Measurements from ENCODE around the gene CACNA1H.

Gene CACNA1H

DNA sequence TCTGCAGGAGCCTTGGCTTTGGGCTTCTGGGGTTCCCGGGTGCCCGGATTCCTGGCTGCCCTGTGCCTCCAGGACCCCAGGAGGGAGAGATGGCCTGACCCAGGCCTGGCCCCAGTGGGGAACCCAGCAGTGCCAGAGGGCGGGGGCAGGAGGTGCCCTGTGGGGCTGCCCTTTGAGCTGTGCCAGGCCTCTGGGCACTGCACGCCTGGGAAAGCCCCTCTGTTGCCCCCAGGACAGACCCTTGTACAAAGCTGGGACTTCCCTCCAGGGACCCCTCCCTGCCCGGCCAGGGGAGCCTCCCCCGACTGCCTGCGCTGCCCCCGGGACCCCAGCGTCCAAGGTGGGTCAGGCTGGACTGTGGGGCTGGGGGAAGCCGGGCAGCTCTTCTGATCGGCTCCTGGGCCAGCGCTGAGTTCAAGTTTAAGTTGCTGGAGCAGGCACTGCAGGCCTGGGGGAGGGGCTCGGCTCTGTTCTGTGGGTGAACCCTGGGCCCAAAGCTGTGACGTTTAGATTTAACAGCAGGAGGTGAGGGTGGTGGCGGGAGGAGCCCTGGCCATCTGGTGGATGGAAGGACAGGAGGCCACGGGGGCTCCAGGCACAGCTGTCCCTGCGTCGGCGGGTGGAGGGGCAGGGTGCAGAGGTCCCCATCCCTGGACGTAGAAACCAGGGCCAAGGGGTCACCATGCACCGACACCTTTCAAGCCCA, 29.2 kb upstream of the CACNA1H start:
- DNase-seq = no peak

DNA sequence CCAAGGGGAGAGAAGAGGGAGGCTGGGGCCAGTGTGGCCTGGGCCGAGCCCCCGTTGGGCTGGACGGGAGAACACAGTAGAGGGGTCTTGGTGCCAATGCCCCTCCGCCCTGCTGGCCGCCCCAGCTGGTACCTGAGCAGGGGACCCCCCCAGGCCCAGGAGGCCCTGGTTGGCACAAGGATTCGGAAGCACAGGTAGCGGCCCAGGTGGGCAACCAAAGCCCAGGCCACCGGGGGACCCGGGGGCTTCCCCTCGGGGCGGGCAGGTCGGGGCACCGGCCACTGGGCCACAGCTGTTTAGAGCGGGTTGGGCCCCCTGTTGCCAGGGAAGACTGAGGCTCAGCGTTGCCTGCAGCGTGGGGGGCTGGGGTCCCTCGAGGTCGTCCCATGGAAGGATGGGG, 28.6 kb upstream of the CACNA1H start:
- DNase-seq = no peak

DNA sequence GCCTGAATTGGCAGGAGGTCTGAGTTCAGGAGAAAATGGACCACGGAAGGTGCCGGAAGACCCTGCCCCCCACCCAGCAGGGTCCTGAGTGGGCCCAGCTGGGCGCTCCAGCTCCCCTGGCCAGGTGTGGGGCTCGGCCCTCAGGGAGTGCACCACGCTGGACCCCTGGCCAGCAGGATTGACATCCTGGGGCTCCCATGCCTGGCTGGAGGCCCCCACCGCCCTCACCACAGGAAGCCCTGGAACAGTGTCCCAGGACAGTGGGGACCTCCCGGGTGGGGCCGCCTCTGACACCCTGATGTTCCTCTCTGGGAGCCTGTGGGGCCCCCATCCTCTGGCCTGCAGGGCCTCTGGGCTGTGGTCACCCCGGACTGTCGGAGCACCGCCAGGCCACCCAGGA, 28.1 kb upstream of the CACNA1H start:
- DNase-seq = no peak

DNA sequence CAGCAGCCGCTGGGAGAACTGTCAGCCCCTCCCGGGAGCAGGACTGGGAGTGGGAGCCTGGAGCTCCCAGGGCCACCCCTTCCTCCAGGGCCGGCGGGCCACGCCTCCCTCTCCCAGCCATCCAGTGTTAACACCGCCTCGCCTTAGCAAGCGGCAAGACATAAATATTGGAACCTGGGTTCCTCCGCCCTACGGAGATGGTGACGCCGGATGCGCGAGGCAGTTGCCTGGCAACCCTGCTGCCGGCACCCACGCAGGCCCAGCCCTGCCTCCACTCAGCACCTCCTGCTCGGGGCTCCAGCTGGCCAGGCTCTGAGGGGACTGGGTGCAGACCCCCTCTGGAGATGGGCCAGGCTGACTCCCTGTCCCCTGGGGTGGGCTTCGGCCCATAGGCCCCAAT, 27.4 kb upstream of the CACNA1H start:
- DNase-seq = peak; percentile 30

DNA sequence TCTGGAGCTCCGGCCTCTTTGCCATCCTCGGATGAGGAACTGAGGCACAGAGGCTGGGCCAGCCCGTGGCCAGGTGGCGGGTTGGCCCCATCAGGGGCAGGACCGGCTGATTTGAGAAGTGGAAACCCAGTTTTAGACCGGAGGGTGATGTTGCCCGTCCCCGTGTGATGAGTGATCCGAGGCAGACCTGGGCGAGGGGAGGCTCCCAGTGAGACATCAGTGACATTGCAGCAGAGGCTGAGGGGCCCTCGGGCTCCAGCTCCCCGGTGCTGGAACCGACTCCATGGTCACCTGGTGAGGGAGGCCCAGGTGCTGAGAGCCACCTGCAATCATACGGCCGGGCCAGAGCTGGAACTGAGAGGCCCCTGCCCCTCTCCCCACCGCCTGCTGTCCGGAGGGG, 26.9 kb upstream of the CACNA1H start:
- no peak for DNase-seq

DNA sequence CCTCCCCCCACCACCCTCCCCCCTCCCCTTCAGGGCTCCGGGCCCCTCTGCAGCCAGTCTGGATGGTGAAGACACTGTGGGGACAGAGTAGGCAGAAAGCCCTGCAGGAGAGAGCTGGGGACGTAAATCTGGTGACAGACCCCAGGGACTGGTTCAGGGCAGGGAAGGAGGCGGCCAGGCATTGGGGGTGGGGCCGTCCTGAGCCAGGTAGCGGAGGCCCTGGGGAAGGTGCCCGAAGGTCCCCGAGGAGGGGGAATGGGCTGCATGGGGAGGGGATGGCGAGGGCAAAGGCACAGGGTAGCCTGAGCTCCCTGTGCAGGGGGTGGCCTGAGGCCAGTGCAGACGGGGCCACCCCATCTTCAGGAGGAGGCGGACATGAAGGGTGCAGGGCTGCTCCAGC, 26.3 kb upstream of the CACNA1H start:
- DNase-seq = no peak

DNA sequence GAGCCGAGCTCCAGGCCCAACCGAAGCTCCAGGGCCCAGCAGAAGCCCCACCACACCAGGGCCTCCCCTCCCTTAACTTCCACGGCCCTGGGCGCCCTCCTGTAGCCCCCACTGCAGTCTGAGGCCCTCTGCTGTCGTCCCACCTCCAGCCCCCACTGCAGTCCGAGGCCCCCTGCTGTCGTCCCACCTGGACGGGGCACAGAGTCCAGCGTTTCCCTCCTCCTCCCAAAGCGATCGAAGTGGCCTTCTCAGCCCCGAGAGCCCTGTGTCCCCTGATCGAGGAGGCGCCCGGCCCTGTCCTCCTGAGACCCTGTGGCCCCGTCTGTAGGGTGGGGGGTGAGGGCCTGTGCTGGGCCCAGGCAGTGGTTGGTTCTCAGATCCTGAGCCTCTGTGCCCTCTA, 25.8 kb upstream of the CACNA1H start:
- DNase-seq = no peak

DNA sequence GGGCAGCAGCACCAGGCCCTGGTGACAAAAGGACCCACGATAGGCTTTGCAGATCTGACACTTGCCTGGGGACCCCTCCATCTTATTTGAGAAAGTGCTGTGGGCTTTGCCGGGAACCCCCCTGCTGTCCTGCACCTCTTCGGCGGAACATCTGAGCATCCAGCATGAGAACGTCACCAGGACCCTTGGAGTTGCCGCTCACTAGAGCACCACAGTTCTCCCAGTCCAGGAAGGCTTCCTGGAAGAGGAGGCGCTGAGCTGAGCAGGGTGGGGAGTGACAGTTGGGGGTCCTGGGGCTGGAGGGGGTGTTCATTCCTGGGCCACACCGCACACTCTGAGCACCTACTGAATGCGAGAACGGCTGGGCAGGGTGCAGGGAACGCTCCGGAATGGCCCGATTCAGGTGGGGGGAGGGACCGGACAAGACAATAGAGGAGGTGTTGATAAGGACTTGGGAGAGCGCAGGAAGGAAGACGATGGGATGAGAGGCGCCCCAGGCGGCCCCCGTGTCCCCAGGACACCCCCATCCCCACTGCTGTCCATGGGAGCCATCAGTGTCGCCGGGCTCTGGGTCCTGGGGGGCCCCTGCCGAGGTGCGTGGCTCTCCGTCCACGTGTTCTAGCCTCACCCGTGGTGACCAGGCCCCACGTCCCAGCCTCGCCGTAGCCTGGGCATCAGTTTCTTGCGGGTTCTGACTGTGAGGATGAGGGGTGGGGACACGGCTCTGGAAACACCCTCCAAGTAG, 24.8 kb upstream of the CACNA1H start:
- no peak for DNase-seq

DNA sequence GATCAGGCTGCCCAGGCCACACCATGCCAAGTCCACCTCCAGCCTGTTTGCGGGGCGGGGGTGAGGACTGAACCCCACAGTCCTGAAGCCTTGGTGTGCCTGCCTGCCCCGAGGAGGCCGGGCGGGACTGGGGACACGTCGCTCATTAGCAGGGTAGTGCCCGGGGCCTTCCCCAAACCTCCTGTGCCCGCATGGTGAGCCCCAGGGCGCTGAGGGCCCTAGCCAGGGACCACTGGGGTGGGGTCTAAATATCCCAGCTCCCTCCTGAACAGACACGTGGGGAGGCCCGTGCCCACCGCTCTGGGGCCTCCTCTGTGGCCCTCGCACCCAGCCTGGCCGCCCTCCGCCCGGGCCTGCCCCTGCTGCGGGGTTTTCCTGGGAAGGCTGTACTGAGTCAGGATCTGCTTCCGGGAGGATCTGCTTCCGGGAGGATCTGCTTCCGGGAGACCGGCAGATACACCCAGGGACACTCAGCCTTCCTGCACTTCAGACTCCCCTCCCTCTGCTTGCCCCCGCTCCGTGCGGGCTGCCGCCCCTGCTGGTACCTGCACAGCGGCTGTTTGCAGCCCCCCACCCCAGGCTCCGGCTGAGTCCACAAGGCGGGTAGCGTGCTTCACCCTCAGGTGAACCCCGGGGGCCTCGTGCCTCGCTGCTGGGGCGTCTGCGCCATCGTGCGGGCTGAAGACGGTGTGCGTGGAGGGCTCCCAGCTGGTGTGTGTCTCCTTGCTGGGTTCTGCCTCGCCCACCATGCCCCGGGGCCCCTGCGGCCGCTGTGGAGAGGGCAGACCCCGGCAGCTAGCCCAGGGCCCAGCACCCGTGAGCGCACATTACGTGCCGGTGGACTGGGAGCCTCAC, 23.6 kb upstream of the CACNA1H start:
- no peak for DNase-seq

DNA sequence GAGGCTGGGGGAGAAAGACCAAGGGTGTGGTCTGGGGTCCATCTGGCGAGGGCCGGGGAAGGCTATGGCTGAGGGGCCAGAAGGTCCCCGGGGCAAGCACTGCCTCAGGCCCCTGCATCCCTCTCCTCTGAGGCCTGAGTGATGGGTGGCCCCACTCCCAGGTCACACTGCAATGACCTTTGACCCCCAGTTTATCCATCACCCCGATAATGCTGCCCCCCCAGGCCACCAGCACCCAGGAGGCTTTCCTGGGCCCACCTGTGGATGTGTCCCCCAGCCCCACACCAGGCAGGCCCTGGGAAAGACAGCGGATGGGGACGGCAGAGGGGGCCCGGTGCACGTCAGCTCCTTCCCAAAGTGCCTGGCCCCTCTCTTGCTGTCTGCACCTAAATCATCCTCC, 22.5 kb upstream of the CACNA1H start:
- DNase-seq = no peak

DNA sequence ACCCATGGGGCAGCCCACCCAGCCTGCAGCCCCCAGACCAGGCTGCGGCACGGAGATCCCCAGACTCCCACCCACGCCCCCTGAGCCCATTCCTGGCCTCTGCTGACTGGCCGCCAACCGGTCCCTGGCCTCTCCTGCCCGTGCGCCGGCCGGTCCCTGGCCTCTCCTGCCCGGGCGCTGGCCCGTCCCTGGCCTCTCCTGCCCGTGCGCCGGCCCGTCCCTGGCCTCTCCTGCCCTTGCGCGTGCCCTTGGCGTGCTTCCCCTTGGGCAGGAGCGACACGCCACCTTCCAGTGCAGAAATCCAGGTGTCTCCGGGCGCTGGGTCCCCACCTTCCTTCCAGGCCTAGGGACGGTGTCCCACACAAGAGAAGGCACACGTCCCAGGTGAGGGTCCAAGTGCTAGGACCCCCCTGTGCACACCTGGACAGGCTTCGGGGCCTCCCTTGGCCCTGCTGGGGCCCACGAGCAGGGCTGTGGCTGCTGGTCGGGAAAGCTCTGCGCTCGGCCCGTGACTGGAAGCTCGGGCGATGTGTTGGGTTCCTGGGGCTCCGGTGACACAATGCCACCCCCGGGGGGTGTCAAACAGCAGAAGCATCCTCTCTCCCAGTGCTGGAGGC, 21.4 kb upstream of the CACNA1H start:
- DNase-seq = no peak

DNA sequence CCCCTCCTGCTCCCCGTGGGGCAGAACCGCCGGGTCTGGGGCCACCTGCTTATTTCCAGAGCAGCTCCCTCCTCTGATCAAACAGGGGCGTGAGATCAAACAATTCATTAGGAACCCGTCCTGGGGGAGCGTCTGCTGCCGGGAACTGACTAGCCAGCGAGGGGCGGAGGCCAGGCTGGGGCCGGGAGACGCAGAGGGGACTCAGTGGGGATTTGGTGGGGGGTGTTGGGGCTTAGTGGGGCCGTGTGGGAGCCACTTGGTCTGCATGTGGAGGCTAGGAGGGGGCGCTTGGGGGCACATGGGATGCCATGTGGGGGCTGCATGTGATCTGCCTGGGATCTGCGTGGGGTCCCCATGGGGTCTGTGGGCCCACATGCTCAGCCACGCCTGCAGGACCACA, 20.5 kb upstream of the CACNA1H start:
- no peak for DNase-seq

DNA sequence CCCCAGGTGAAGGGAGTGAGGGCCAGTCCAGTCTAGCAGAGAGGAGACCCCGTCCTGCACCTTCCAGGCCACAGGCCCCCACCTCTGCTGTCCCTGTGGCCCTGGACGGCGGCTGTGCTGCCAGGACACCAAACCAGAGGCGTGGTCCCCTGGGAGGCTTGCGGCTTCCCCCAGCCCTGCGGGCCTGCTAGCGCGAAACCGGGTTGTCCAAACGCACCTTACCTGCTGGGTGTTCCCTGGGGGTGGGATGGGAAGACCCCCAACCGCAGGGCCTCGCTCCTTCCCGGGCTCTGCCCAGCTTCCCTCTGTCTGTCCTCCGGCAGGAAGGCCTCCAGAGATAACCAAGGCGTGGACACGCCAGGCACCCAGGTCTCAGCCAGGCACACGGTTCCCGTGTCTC, 19.6 kb upstream of the CACNA1H start:
- no peak for DNase-seq

DNA sequence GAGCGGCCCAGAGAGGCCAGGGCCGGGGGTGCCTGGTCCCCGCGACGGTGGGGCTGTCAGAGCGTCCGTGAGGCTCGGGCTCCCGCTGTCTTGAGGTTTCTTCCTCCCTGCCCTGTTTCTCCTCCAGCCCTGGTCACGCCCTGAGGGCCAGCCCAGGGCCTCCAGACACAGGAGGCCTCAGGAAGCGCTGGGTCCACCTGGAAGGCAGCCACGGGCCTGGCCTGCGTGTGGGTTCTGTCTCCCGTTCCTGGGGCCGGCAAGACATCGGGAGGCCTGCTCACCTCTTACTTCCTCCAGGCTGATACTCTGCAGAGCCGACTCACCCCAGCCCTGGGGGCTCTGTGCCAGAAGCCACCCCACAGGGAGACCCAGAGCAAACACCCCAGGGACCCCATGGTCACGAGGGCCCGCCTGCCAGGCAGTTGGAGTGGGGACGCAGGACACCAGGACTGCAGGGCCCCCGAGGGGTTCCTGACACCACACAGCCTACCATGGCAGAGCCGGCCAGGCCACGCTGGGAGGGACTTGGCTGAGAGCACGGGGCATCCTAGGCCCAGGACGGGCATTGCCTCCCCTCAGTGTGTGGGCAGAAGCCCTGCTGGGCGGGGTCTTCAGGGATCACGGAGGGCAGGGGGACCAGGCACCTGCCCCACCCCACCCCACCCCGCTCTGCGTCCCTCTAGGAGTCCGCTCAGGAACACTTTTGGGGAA, 18.9 kb upstream of the CACNA1H start:
- DNase-seq = no peak

DNA sequence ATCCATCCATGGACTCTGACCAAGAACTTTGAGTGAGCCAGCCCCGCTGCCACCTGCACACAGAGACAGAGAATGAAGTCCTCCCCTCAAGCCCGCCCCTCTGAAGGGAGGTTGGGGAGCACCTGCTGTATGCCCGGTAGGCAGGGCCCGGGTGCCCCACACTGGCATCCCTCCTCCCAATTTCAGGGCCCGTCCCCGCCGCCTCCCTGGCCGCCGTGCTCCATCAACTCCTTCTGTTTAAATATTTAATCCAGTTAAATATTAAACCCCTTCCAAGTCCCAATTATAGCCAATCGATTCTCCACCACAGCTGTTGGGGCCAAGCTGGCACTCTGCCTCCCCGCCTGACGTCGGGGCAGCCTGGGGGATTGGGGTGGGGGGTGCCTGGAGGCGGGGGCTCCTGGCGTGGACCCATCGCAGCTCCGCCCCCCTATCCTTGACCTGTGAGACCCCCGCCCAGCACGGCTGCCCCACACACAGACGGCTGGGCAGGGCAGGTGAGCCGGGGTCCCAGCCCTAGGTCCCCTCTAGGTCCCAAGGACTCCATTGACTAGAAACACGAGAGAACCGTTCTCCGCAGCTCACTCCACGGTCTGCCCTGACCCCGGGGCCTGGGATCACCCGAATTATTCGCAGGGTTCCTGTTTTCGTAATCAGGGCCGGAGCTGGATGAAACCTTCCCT, 18.0 kb upstream of the CACNA1H start:
- no peak for DNase-seq

DNA sequence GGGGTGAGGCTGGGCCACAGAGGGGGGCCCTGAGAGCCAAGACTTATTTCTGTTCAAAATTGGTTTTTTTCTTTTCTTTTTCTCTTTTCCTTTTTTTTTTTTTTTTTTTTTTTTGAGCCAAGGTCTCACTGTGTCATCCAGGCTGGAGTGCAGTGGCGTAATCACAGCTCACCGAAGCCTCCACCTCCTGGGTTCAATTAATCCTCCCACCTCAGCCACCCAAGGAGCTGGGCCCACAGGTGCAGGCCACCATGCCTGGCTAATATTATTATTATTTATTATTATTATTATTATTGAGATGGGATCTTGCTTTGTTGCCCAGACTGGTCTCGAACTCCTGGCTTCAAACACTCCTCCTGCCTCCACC, 17.5 kb upstream of the CACNA1H start:
- DNase-seq = no peak

DNA sequence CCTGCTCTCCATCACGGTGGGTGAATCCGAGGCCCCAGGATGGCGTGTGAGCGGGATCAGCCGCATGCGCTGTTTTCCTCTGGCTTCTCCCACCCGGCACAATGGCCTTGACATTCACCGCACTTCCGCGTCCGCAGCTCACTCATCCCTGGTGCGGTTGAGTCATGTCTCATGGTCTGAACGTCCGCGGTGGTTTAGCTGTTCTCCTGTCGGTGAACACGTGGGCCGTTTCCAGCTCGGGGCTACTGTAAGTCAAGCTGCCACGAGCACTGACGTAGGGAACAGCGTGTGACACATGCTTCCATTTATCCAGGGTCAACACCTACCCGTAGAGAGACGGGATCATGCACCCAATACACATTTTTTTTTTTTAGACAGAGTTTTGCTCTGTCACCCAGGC, 15.3 kb upstream of the CACNA1H start:
- no peak for DNase-seq

DNA sequence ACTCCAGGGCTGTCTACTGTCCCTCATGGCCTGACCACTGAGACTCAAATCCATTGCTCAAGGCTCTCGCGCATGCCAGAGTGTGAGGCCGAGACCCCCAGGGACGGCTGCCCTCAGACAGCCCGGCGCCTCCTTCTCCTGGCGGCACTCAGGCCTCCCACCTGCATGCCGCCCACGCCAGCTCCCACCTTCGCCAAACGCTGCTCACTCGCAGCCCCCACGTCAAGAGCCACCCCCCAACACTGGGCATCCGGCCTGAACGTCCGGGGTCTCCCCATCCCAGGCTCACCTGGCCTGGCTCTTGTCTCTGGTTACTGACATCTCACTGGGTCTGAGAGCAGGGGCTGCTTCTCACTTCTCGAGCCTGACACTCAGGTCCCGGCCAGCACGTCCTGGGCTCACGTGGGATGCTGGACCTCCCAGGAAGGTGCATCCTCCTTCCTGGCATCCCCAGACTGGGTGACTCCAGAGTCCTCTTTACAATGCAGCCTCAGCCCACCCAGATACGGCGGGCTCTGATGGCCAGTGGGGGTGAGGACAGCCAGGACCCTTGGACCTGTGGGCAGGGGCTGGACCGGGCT, 12.2 kb upstream of the CACNA1H start:
- DNase-seq = no peak

DNA sequence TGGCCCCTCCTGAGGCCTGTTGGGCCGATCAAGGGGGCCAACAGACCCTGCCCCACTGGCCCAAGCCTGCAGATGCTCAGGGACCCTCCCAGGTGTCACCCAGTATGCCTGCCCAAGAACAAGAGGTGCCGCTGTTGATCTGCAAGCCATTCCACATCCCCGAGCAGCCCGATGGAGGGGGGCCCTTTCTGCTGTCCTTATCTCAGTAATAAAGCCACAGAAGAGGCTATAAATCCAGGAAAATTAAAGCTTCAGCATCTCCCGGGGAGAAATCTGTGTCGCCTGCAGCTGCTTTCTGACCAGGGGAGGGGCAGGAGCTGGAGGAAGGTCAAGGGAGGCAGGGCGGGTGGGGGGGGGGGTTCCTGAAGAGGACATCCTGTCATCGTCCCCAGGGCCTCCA, 11.7 kb upstream of the CACNA1H start:
- no peak for DNase-seq

DNA sequence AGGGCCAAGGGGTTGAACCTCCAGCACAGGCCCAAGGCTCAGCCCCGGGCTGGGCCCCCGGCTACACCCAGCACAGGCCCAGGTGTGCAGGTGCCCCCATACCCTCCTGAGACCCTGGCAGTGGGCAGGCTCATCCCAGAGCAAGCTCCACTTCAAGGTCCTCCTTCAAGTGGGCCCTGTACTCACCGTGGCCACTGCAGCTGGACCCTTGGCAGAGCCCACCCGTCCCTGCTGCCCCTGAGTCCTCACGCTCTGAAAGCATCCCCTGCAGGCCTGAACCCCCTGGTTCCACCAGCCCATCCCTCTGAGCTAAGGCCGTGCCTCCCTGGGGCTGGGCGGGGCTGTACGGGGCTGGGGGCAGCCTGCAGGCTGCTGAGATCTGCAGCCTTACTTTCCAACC, 11.2 kb upstream of the CACNA1H start:
- no peak for DNase-seq

DNA sequence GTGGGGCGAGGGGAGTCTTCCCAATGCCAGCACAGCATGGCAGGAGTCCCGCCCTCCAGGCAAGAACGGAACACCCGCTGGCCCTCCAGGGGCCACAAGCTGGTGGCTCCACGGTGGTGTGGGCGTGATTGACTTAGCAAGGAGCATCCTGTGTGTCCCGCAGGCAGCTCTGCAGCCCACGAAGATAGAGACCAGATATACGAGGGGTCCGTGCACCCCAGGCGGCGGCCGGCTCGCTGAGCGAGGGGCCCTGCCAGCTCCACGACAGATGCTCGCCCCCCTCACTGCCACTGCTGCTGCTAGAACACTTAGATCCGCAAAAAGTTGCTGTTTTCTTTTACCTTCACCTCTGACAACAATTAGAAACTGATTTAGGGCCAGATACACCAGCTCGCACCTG, 10.0 kb upstream of the CACNA1H start:
- DNase-seq = no peak

Data from activated naive CD4-positive, alpha-beta T cell treated with Interleukin-2 at 50 U/mL for 16 hours (primary cell).